Pancreas (tissue), 10 donors: ENCODE results near the gene TESK1. TPM values are rescaled to one million over a fixed set of nuclear protein-coding genes. Genes with fewer than 3 reads are reported as not detected.
"Not testable (repeated sequence)": the region's sequence is repeated elsewhere in the genome, so short reads cannot be mapped to it uniquely, and the experiment has no call there.

ENCODE experiments used
- ATAC-seq, 4 donors: fragments of 200-7000 bp; cut with Tn5 transposase; one replicate each; pipeline versions ENCODE4 v1.8.0 to v1.9.1; 2020; ENCODE audit warnings: mild to moderate bottlenecking in 4 of 4, moderate library complexity in 4 of 4
- DNase-seq, 6 donors: peaks; one replicate each; pipeline ENCODE4 v3.0.0-alpha.2; 2020
- FAIRE-seq: peaks from 2 replicates; lab custom pipeline; 2012; peaks lifted over from hg19 to GRCh38; lab: Jason Lieb, UNC
- H3K27ac ChIP-seq, 4 donors: fragments of 200-600 bp; sonication (generic); 1 replicate in 3 of 4; 2 replicates in 1 of 4; pipeline versions ENCODE4 v1.5.0 to v1.8.0; 2020
- H3K27me3 ChIP-seq, 4 donors: fragments of 200-600 bp; one replicate each; pipeline ENCODE4 v1.8.0; 2021
- H3K36me3 ChIP-seq, 3 donors: fragments of 200-600 bp; sonication (generic) in 1 of 3; one replicate each; pipeline versions ENCODE4 v1.5.0 to v1.8.0; 2020 to 2021
- H3K4me1 ChIP-seq, 3 donors: fragments of 200-600 bp; one replicate each; pipeline ENCODE4 v1.8.0; 2021
- H3K4me3 ChIP-seq, 4 donors: fragments of 200-600 bp; sonication (generic) in 2 of 4; one replicate each; pipeline versions ENCODE4 v1.5.0 to v1.8.0; 2020 to 2021
- H3K9me3 ChIP-seq, 4 donors: fragments of 200-600 bp; one replicate each; pipeline ENCODE4 v1.8.0; 2021
- WGBS, 2 donors: extraction: QIAGEN DNeasy Blood & Tissue Kit; methylation state at CpG; one replicate each; pipeline ENCODE4 v1.1.7; 2013; 5-methylcytosine and 5-hydroxymethylcytosine counted together
- intact Hi-C, 3 donors: fragments of 100-400 bp; cut with DNase I; formaldehyde crosslinking; loops; one replicate each; pipeline versions ENCODE4 v1.11.1 to v1.14.2; 2022
- polyA plus RNA-seq, 2 donors: library from polyadenylated mRNA; stranded (reverse); fragments of 200-250 nt; gene quantifications; one replicate each; pipeline ENCODE4 v1.2.3, GENCODE V29; 2013
- total RNA-seq, 6 donors: library from RNA; stranded (reverse); fragmentation: NEBNext Ultra II Directional in 4 of 6; extraction: Animal tissue kit (Norgen Biotek cat#: 25700) in 4 of 6; gene quantifications; one replicate each; pipeline versions ENCODE4 v1.2.1 to v1.2.4, GENCODE V29; 2021 to 2023
- TF ChIP-seq, protein P1 (sequence below), 4 donors: fragments of 200-600 bp; sonication (generic) in 3 of 4; IDR thresholded peaks; one replicate each; pipeline versions ENCODE4 v1.5.0 to v1.8.0; 2021; ENCODE audit warnings: antibody characterized with exemption in 4 of 4
- donor health status: healthy with polysubstance abuse.
- donor health status: DM: no; HTN: no; CAD: no; lungs with moderate emphysema.
- donor health status: DM: no; HTN: no; CAD: no.
- donor health status: control.
- donor health status: control.
- donor health status: Bipolar disorder and iron deficiency.
- donor health status: DM: yes; HTN: yes; CAD: no.
- donor health status: DM: no; HTN: no; CAD: no.
- donor health status: DM: no; HTN: no; CAD: no.
- donor health status: DM: yes; HTN: yes; CAD: no.

TESK1 gene
- total and polyA plus RNA-seq, 8 donors = 12.1 to 56.6 (median 16.0) TPM

DNA sequence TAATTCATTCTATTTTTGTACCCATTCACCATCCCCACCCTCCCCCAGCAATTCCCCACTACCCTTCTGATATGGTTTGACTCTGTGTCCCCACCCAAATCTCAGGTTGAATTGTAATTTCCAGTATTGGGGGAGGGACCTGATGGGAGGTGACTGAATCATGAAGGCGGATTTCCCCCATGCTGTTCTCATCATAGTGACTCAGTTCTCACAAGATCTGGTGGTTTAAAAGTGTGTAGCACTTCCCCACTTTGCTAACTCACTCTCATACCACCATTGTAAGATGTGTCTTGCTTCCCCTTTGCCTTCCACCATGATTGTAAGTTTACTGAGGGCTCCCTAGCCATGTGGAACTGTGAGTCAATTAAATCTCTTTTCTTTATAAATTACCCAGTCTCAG lies 25.9 kb upstream of the TESK1 start:
- WGBS, 2 donors = 95 to 100% methylated on average over 1 of the region's 1 CpG
- Histone ChIP-seq H3K27ac (no peak overlapping the region), H3K4me3 (no peak overlapping the region), H3K36me3 (no peaks in the 10 kb centered on the region), H3K27me3 (no peaks in the 10 kb centered on the region), H3K4me1 (no peaks in the 10 kb centered on the region), H3K9me3 (no peaks in the 10 kb centered on the region)
- ATAC-seq = no peak
- no peak for FAIRE-seq
- intact Hi-C loops = no loop called here
- TF ChIP-seq, protein P1, sequence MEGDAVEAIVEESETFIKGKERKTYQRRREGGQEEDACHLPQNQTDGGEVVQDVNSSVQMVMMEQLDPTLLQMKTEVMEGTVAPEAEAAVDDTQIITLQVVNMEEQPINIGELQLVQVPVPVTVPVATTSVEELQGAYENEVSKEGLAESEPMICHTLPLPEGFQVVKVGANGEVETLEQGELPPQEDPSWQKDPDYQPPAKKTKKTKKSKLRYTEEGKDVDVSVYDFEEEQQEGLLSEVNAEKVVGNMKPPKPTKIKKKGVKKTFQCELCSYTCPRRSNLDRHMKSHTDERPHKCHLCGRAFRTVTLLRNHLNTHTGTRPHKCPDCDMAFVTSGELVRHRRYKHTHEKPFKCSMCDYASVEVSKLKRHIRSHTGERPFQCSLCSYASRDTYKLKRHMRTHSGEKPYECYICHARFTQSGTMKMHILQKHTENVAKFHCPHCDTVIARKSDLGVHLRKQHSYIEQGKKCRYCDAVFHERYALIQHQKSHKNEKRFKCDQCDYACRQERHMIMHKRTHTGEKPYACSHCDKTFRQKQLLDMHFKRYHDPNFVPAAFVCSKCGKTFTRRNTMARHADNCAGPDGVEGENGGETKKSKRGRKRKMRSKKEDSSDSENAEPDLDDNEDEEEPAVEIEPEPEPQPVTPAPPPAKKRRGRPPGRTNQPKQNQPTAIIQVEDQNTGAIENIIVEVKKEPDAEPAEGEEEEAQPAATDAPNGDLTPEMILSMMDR (IDR thresholded peaks at IDR 0.05) = no peak
- no peak for DNase-seq

DNA sequence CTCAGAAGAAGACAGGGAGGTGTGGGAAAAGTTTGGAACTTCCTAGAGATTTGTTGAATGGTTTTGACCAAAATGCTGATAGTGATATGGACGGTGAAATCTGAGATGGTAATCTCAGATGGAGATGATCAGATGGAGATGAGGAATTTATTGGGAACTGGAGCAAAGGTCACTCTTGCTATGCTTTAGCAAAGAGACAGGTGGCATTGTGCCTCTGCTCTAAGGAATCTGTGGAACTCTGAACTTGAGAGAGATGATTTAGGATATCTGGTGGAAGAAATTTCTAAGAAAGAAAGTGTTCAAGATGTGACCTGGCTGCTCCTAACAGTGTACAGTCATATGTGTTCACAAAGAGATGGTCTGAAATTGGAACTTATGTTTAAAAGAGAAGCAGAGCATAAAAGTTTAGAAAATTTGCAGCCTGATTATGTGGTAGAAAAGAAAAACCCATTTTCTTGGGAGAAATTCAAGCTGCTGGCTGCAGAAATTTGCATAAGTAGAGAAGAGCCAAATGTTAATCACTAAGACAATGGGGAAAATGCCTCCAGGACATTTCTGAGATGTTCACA lies 25.3 kb upstream of the TESK1 start:
- 94 to 96% methylated on average over 1 of the region's 1 CpG for WGBS, 2 donors
- intact Hi-C loops, DNase-seq, H3K36me3 ChIP-seq, FAIRE-seq, H3K27me3 ChIP-seq, H3K4me1 ChIP-seq, H3K27ac ChIP-seq, H3K4me3 ChIP-seq, ATAC-seq, H3K9me3 ChIP-seq: not testable (repeated sequence)

DNA sequence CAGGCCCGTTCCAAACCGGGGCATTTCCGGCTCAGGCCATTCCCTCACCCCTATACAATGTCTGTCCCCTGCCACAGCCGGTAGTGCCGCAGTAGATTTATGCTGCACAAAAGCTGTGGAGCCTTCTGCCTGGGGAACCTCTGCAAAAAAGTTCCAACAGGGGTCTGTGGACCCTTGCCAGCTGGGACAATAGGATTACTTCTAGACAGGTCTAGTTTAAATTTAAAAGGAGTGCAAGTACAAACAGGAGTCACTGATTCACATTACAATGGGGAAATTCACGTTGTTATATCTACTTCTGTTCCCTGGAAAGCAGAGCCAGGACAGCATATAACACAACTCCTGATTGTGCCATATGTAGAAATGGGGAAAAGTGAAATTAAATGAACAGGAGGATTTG lies 21.5 kb upstream of the TESK1 start:
- FAIRE-seq, H3K9me3 ChIP-seq, H3K27me3 ChIP-seq, ATAC-seq, H3K36me3 ChIP-seq, H3K27ac ChIP-seq, H3K4me1 ChIP-seq, intact Hi-C loops, H3K4me3 ChIP-seq, DNase-seq: not testable (repeated sequence)
- 77 to 81% methylated on average over 6 of the region's 6 CpGs for WGBS, 2 donors

DNA sequence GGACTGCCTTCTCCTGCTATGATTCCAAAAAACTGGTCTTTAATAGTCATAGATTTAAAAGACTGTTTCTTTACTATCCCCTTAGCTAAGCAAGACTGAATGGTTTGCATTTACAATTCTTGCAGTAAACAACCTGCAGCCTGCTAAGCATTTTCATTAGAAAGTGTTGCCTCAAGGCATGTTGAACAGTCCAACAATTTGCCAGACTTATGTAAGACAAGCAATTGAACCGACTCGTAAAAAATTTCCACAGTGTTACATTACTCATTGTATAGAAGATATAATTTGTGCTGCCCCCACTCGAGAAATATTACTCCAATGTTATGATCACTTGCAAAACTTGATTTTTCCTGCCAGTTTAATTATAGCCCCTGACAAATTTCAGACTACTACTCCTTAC lies 20.4 kb upstream of the TESK1 start:
- H3K9me3 ChIP-seq, FAIRE-seq, DNase-seq, H3K27me3 ChIP-seq, H3K27ac ChIP-seq, ATAC-seq, H3K4me3 ChIP-seq, H3K36me3 ChIP-seq, H3K4me1 ChIP-seq, intact Hi-C loops: not testable (repeated sequence)
- WGBS, 2 donors = 88 to 91% methylated on average over 3 of the region's 3 CpGs

DNA sequence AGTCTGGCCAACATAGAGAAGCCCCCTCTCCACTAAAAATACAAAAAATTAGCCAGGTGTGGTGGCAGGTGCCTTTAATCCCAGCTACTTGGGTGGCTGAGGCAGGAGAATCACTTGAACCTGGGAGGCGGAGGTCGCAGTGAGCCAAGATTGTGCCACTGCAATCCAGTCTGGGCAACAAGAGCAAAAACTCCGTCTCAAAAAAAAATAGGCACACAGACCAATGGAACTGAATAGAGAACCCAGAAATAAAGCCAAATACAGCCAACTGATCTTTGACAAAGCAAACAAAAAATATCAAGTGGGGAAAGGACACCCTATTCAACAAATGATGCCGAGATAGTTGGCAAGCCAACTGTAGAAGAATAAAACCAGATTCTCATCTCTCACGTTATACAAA lies 16.6 kb upstream of the TESK1 start:
- WGBS, 2 donors = 91 to 93% methylated on average over 5 of the region's 5 CpGs
- DNase-seq = not testable (repeated sequence)

DNA sequence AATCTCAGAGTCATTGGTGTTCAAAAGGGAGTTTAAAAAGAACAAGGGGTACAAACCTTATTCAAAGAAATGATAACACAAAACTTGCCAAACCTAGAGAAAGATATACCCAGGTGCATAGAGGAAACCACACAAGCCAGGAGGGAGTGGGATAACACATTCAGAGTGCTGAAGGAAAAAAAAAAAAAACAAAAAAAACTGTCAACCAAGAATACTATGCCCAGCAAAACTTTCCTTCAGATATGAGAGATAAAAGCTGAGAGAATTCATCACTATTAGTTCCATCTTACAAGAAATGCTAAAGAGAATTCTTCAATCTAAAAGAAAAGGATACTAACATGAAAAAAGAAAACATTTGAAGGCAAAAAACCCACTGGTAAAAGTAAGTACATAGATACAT lies 11.5 kb upstream of the TESK1 start:
- ATAC-seq (no peak), FAIRE-seq (no peak), DNase-seq (no peak)
- Histone ChIP-seq H3K4me1 (no peaks in the 10 kb centered on the region), H3K9me3 (no peaks in the 10 kb centered on the region), H3K4me3 (no peak overlapping the region), H3K36me3 (no peaks in the 10 kb centered on the region), H3K27ac (no peak overlapping the region), H3K27me3 (no peaks in the 10 kb centered on the region)
- intact Hi-C loops = no loop called here
- TF ChIP-seq, protein P1 (IDR thresholded peaks at IDR 0.05) = no peak

More for the DNA sequence above, 16.6 kb upstream of the TESK1 start:
- H3K4me3 ChIP-seq, H3K4me1 ChIP-seq, FAIRE-seq, H3K9me3 ChIP-seq, H3K27me3 ChIP-seq, intact Hi-C loops, ATAC-seq, H3K27ac ChIP-seq, H3K36me3 ChIP-seq: not testable (repeated sequence)

DNA sequence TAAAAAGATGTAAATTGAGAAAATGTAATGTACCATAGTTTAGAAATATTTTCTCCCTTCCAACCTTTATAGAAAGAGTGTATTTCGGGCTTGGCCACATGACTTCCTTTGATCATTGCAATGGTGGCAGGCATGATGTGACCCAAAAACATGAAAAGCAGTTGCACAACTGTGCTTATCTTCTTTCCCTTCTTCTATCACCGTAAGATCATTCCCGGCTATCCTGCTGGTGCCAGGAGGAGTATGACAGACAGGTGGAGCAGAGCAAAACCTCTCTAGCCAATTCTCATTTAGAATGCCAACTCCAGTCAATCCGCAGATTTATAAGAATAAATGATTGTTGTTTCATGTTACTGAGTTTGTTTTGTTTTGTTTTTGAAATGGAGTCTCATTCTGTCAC lies 10.6 kb upstream of the TESK1 start:
- H3K36me3 ChIP-seq = no peaks in the 10 kb centered on the region
- no peaks in the 10 kb centered on the region for H3K27me3 ChIP-seq
- FAIRE-seq (no peak), ATAC-seq (no peak), DNase-seq (no peak)
- TF ChIP-seq, protein P1 (IDR thresholded peaks at IDR 0.05) = no peak
- intact Hi-C loops = no loop called here
- no peak overlapping the region for H3K4me3 ChIP-seq
- H3K9me3 ChIP-seq = no peaks in the 10 kb centered on the region
- WGBS, 2 donors = 91 to 97% methylated on average over 4 of the region's 4 CpGs
- H3K4me1 ChIP-seq = no peaks in the 10 kb centered on the region
- no peak overlapping the region for H3K27ac ChIP-seq

DNA sequence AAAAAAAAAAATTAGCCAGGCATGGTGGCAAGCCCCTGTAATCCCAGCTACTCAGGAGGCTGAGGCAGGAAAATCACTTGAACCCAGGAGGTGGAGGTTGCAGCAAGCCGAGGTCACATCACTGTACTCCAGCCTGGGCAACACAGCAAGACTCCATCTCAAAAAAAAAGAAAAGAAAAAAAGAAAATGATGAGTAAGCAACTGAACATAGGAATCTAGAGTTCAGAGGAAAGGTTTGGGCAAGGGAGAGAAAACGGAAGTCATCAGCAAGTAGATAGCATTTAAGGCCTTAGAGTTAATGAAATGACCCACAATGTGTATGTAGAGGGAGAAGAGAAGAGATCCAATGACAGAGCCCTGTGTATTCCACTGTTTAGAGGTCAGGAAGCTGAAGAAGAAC lies 8.2 kb upstream of the TESK1 start:
- H3K9me3 ChIP-seq, ATAC-seq, DNase-seq, H3K4me1 ChIP-seq, H3K36me3 ChIP-seq, H3K27ac ChIP-seq, H3K27me3 ChIP-seq, intact Hi-C loops, H3K4me3 ChIP-seq, FAIRE-seq: not testable (repeated sequence)
- WGBS, 2 donors = 83 to 96% methylated on average over 2 of the region's 2 CpGs
